DMS53 (cell line): ENCODE results near the gene CYP2S1.
"Not testable (repeated sequence)": the region's sequence is repeated elsewhere in the genome, so short reads cannot be mapped to it uniquely, and the experiment has no call there.

Source experiments
- DNase-seq: peaks from one replicate; lab custom pipeline; 2025; lab: John Stamatoyannopoulos, UW

The CYP2S1 gene, protein sequence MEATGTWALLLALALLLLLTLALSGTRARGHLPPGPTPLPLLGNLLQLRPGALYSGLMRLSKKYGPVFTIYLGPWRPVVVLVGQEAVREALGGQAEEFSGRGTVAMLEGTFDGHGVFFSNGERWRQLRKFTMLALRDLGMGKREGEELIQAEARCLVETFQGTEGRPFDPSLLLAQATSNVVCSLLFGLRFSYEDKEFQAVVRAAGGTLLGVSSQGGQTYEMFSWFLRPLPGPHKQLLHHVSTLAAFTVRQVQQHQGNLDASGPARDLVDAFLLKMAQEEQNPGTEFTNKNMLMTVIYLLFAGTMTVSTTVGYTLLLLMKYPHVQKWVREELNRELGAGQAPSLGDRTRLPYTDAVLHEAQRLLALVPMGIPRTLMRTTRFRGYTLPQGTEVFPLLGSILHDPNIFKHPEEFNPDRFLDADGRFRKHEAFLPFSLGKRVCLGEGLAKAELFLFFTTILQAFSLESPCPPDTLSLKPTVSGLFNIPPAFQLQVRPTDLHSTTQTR

DNA sequence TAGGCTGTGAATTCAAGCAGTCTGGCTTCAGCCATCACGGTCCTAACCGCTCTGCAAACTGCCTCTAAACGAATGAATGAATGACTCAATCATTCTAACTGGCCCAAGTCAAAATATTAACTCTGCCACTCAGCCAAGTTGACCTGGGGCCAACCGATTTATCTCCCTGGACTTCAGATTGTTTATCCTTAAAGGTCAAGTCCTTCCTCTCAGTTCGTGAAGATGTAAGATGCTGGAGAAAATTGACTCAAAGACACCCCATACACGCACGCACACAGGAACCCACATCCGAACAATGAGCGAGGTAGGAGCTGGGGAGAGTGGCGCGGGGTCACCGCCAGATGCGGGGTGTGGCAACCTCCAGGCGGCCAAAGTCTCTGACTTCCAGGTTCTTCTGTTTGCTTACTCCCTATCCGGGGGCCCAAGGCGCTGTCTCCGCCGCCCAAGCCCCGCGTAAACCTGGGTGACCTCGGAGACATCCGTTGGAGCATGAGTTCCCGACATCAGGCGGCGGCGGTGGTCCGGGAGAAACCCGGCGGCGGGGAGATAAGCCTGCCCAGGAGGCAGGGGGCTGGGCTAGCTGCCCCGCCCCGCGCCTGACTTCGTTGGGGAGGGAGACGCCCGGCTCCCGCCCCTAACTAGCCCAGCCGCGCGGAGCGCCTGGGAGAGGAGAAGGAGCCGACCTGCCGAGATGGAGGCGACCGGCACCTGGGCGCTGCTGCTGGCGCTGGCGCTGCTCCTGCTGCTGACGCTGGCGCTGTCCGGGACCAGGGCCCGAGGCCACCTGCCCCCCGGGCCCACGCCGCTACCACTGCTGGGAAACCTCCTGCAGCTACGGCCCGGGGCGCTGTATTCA, at the start of gene CYP2S1:
TSS of gene CYP2S1 (plus strand) at position 646 of the 856 bp plus-strand sequence. CDS start at position 692, 46 bp downstream.
- DNase-seq: no peak

DNA sequence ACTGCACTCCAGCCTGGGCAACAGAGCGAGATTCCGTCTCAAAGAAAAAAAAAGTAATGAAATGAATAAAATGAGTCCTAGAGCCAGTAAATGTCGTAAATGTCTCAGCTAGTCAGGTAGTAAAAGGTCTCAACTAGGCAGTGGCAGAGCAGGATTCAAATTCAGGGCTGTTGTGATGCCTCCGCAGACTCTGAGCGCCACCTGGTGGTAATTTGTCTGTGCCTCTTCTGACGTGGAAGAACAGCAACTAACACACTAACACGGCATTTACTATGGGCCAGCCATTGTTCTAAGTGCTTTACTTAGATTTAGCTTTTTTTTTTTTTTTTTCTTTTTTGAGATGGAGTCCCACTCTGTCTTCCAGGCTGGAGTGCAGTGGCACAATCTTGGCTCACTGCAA, 48.6 kb upstream of the CYP2S1 start:
- peak; percentile 88 for DNase-seq

DNA sequence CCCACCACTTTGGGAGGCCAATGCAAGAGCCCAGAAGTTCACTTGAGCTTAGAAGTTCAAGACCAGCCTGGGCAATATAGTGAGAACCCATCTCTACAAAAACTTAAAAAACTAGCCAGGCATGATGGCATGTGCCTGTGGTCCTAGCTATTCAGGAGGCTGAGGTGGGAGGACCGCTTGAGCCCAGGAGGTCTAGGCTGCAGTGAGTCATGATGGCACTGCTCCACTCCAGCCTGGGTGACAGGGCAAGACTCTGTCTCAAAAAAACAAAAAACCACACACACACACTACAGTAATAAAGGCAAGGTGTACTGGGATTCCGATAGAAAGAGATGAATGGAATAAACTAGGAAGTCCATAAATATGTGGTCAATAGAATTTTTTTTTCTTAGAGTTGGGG, 43.2 kb upstream of the CYP2S1 start:
- no peak for DNase-seq

DNA sequence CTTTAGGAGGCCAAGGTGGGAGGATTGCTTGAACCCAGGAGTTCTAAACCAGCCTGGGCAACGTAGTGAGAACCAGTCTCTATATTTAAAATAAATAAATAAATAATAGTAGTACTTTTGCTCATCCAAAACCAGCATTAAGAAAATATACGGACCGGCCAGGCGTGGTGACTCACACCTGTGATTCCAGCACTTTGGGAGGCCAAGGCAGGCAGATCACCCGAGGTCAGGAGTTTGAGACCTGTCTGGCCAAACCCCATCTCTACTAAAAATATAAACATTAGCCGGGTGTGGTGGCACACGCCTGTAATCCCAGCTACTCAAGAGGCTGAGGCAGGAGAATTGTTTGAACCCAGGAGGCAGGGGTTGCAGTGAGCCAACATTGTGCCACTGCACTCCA, 42.0 kb upstream of the CYP2S1 start:
- not testable (repeated sequence) for DNase-seq

DNA sequence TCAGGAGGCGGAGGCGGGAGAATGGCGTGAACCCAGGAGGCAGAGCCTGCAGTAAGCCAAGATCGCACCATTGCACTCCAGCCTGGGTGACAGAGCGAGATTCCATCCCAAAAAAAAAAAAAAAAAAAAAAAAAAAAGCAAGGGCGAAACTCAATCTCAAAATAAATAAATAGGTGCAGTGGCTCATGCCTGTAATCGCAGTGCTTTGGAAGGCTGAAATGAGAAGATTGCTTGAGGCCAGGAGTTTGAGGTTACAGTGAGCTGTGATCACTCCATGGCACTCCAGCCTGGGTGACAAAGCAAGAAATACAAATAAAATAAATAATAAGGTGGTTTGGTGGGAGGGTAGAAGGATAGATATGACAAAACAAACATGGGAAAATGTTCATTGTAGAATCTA, 39.0 kb upstream of the CYP2S1 start:
- no peak for DNase-seq

DNA sequence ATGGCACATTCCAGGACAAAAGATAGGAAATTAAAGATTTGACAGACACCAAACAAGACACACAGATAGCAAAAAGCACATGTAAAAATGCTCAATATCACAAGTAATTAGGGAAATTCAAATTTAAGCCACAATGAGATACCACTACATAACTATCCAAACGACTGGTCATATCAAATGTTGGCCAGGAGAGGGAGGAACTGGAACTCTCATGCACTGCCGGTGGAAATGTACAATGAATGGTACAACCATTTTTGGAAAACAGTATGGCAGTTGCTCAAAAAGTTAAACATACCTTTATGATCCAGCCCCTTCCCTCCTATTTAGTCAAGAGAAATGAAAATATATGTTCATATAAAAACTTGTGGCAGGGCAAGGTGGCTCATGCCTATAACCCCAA, 36.8 kb upstream of the CYP2S1 start:
- no peak for DNase-seq

DNA sequence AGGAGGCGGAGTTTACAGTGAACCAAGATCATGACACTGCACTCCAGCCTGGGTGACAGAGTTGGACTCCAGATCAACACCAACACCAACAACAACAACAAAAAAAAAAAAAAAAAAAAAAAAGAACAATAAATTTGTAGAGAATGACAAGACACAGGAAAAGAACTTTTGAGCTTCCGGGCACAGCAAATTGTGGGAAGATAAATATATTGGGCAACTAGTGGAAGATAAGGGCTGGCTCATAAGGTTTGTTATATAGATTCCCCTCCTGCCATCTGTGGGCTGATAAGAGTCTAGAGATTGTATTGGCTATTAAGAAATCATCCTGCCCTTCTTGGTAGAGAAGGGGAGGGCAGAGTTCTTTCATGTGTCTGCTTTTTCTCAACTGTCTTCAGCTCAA, 33.1 kb upstream of the CYP2S1 start:
- no peak for DNase-seq

DNA sequence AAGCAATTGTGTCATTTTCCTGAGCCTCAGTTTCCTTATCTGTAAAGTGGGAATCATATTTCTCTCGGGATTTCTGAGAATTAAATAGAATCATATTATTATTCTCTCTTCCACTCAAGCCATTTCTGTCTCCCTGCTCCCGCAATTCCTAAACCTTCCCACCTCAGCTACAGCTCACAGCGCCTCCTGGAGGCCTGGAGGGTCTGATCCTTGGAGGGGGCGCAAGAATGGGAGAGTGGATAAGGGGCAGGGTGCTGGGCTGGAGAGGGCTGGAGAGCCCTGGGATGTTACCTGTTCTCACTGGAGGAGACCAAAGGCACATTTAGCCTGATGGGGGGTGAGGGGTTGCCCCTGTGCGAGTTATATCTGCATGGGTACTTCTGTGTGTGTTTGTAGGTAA, 31.1 kb upstream of the CYP2S1 start:
- peak; percentile 42 for DNase-seq

DNA sequence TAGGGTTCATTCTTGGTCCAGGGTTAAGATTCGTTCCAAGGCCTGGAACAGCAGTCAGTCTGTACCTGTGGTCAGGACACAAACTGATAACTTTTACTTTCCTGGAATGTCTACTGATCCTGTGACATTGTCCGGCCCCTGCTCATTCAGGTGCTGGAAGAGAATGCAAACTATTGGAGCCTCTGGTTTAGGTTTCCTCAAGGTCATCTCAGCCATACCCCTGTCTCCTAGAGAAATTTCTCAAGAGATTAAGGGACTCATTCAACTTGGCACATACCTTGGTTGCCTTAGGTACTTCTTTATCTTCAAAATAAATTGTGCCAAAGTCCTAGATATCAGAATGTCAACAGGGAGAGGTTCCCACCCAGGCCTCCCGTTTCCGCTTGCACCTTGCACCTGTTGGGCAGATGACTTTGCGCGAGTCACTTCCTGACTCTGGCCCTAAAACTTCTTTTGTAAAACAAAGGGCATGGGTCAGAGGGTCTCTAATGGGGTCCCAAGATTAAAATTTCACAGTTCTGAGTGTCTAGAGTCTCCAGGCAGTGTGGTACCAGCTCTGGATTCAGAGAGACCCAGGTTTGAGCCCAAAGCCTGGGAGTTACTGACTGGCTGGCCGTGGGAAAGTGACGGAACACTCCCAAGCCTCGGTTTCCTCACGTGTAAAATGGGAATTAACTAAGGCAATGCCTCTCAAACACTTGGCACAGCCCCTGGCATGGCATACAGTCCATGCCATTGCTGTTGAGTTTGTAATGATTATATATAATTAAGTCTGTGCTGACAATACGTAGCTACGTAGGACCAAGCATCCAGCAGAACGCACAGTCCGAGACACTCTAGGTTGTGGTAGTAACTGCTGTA, 25.8 kb upstream of the CYP2S1 start:
- DNase-seq: no peak

DNA sequence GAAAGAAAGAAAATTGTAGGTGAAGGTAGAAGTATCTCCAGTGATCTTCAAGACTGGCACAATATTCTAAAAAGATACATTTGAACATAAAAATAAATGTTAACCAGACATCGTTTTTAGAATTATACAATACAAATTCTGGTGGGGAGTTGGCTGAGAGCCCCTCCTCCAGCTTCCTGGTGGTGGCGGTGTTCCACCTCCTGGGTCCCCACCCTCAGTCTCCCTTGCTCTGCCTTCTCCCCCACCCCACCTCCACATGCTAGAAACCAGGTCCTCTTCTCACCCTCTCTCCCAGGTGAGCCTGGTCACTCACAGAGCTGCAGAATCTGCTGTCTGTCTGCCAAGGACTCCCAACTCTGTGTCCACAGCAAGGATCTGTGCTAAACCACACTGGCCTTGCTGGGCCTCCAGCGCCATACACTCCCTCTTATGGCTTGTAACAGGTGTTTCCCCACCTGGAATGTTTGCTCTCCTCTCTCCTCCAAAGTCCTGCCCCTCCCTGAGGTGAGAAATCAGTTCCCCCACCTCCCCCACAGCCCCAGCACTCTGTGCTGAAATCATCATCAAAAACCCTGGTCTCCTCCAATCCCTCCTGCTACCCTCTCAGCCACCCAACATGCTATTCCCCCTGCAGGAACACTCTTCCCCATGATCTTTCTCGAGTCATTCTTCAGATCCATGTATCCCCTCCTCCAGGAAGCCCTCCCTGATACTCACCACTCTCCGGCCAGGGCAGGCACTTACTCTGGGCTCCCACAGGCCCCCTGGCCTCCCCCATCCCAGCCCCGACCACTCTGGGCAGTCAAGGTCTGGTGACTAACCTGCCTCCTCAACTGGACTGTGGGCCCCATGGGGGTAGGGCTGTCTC, 20.5 kb upstream of the CYP2S1 start:
- no peak for DNase-seq

DNA sequence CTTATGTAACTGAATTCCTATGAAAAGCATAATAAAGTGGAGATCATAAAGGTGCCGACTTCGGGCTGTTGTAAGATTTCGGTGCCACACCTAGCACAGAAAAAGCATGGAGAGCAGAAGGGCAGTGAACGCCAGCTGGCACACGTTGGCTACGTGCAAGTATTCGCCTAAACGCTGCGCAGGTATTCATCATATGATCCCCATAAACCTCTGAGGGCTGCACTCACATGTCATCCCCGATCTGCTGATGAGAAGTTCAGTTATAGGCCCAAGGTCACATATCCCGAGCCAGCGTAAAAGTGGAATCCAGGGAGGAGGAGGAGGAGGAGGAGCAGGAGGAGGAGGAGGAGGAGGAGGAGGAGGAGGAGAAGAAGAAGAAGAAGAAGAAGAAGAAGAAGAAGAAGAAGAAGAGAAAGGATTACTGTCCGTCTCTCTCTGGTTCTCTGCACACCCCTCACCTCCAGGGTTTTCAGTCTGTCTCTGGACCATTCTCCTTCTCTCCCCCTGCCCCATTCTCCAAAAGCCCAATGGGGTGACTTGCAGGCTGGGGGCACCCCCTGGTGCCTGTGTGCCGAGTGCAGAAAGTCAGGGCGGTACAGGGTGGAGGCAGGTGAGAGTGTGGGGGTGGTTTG, 18.6 kb upstream of the CYP2S1 start:
- DNase-seq: no peak

DNA sequence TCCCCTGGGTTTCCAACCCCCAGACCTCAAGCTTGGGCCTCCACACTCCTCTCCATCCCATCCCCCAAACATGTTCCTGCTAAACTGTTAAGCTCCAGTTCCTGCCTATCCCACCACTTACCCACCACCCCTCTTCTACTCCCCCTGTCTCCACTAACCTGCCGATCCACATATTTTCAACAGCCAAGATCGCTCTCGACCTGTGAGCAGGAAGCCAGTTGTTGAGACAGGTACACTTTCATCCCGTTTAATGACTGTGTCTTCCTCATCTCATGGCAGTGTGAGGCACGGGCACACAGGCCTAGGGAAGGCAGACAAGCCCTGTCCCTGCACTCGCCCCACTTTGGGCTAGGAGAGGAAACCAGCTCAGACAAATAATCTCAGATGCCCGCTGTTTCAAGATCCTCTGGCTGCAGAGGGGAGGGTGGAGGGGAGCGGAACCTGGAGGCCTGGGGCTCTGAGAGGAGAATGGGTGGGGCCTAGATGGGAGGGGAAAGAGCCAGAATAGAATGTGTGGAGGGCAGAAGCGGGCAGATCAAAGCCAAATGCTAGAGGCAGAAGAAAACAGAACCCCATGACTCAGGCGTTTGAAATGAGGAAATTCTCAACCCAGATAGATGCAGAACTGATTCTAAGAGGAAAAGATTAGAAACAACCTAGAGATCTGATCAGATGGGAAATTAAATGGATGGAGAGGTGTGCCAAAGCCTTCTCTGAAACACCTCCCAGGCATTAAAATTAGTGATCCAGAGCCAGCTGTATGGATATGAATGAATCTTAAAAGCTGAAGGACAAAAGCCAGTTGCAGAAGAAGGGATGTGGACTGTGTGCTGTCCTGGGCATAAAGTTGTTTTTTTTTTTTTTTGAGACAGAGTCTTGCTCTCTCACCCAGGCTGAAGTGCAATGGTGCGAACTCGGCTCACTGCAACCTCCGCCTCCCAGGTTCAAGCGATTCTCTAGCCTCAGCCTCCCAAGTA, 16.9 kb upstream of the CYP2S1 start:
- peak; percentile 42 for DNase-seq

DNA sequence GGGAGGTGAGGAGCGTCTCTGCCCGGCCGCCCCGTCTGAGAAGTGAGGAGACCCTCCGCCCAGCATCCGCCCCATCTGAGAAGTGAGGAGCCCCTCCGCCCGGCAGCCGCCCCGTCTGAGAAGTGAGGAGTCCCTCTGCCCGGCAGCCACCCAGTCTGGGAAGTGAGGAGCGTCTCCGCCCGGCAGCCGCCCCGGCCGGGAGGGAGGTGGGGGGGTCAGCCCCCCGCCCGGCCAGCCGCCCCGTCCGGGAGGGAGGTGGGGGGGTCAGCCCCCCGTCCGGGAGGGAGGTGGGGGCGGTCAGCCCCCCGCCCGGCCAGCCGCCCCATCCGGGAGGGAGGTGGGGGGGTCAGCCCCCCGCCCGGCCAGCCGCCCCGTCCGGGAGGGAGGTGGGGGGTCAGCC, 12.8 kb upstream of the CYP2S1 start:
- not testable (repeated sequence) for DNase-seq

DNA sequence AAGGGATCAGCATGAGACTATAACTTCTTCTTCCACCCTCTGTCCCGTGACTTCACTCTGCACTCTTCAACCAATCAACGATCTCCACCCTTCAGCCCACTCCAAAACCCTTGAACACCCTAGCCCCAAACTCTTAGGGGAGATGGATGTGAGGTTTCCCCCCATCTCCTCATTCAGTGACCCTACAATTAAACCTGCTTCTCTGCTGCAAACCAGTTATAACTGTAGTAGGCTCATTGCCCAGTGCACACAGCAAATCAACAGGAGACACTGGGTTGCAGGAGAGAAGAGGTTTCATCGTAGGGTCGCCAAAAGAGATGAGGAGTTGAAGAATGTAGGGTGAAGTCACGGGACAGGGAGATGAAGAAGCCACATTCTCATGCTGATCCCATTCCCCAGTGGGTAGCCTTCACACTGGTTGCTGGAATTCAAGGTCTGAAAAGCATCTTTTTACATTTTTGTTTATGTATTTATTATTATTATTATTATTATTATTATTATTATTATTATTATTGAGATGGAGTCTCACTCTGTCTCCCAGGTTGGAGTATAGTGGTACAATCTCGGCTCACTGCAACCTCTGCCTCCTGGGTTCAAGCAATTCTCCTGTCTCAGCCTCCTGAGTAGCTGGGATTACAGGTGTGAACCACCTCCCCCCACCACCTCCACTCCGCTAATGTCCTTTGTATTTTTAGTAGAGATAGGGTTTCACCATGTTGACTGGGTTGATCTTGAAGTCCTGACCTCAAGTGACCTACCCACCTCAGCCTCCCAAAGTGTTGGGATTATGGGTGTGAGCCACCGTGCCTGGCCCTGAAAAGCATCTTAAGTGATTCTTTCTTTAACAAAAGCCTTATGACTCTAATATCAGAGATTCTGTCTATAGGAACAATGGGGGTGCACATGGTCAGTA, 5.8 kb upstream of the CYP2S1 start:
- no peak for DNase-seq

DNA sequence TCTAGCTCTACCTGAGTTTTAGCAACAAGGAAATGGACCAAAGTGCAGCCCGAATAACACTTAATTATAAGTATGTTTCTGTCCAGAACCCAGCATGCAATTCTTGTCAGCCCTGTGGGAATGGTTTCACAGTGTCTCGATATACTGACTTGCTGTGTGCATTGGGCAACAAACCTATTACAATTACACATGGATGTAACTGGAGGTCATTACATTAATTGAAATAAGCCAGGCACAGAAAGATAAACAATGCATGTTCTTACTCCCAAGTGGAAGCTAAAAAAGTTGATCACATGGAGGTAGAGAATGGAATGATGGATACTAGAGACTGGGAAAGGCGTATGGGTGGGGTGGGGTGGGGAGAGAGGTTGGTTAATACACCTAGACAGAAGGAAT, 5.1 kb upstream of the CYP2S1 start:
- DNase-seq: no peak

DNA sequence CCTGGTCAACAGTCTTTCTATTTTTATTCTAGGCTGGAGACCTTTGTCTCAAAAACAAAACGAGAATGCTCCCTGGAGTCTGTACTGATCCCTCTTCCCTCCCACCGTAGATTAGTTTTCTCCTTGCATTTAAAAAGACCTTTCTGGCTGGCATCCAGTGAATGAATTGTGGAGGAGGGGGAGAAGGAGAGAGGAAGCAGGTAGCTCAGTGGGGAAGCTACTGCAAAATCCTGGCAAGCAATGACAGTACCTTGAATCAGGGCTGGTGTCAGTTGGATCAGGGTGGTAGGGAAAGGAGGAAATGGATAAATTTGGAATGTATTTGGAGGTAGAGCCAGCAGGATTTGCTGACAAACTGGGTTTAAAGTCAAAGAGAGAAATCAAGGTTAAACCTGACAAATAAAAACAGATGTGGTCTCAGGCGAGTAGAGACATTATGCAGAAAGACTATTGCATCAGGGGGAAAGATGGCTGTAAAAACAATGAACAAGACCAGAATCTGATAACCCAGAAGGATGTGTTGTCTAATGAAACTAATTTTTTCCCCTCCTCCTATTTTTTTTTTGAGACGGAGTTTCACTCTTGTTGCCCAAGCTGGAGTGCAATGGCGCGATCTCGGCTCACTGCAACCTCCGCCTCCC, 3.5 kb upstream of the CYP2S1 start:
- no peak for DNase-seq

DNA sequence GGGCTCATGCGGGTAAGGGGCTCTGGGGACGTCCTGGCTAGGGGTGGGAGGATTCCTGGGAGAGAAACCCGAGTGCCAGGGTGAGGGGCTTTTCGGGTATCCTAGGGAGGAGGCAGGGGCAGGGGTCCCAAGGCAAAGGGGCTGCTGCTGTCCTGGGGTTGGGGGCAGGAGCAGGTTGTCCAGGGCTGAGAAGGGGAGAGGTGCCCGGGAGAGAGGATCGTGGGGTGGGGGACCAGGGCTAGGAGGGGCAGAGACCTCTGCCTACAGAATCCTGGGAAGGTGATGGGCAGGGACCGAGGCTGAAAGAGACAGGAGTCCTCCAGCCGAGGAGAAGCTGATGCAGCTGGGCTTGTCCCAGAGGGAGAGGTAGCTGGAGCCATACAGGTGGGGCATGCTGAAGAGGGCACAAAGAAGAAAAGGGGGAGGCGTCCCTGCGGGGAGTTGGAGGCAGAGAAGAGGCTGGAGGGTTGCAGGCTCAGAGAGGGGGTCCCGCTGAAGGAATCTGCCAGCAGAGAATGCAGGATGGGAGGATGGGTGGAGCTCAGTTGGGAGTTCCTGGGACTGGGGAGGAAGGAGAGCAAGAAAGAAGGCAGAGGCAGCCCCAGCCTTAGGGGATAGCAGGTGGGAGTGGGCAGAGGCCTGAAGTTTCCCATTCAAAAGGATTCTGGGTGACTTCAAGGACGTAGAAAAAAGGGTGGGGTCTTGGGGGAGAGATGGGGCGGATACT, 574 bp downstream of the CYP2S1 start:
- DNase-seq: no peak
